SW480 (cell line): ENCODE results near the gene NPLOC4.

Experiments used
- DNase-seq: peaks from one replicate; pipeline ENCODE4 v3.0.0-alpha.2; 2016; ENCODE audit warnings: low spot score

NPLOC4 gene

DNA sequence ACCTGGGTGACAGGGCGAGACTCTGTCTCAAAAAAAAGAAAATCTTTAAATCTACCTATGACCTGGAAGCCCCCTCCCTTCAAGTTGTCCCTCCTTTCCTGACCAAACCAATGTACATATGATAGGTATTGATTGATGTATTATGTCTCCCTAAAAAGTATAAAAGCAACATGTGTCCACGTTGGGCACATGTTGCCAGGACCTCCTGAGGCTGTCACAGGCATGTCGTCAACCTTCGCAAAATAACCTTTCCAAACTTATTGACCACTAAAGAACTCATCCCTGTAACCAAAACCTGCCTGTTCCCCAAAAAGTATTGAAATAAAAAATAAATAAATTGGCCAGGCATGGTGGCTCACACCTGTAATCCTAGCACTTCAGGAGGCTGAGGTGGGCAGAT is 25.1 kb upstream of the NPLOC4 start:
- DNase-seq, result no peak

DNA sequence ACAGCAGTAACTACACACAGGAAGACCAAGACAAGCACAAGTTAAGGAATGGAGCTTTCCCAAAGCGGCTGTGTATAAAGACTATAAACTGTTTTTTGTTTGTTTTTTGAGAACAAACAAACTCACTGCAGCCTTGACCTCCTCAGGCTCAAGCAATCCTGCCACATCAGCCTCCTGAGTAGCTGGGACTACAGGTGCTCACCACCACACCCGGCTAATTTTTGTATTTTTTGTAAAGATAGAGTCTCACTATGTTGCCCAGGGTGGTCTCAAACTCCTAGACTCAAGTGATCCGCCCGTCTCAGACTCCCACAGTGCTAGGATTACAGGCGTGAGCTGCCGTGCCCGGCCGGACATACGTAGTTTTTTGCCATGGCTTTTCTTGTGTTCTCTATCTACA is 23.5 kb upstream of the NPLOC4 start:
- DNase-seq, result no peak

DNA sequence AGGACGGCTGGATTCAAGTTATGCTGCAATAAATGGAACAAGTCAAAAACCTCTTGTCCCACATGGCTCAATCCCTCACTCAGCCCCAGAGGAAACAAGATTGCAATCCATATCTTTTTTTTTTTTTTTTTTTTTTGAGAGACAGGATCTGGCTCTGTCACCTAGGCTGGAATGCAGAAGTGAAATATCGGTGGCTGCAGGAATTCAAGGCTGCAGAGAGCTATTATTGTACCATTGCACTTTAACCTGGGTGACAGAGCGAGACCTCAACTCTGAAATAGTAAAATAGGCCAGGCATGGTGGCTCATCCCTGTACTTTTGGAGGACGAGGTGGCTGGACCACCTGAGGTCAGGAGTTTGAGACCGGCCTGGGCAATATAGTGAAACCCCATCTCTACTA is 22.1 kb upstream of the NPLOC4 start:
- DNase-seq, result no peak

DNA sequence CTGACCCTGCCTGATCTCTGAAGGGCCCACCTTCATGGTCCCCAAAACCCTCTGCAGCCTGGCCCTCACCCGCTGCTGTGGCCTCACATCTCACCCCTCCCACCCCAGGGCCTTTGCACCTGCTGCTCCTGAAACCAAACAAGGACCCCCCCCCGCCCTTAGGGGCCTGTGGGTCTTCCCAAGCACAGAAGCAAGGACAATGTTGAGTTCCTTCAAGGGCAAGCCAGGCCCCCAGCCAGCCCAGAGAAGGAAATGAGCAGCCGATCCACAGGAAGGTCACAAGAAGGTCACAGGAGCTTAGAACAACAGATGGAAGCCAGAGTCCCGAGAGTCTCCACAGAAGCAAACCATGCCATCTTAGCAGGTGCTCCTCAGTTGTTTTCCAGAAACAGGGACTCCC is 19.9 kb upstream of the NPLOC4 start:
- DNase-seq, result no peak

DNA sequence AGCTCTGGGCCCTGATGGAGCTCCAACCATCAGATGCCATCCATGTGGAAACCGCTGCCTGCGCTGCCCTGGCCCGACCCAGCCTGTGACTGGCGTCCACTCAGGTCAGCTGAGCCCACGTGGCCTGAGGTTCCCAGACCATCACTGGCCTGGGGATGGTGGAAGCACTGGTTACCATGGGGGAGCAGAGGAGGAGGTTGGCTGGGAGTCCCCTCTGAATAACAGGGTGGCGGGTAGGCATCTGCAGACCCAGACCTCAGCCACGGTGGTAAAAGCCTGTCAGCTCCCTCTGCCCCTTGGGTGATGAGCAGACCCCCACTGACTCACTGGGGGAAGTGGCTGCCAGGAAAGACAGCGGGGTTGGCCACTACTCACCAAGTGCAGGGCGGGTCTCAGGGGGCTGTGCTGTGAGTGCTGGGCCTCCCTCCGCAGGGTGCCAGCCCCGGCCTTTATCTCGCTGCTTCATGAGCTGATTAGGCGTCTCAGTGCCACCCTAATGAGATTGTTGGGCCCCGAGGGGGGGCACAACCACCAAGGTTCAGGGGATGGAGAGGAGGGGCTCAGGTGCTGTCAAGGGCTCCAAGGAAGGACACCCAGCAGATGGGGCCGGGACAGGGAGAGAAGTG is 19.3 kb upstream of the NPLOC4 start, which contains the start of gene PDE6G:
TSS of gene PDE6G (minus strand) at position 425 of the 626 bp plus-strand sequence. CDS start 3,237 bp downstream, outside the sequence.
- DNase-seq, result no peak

DNA sequence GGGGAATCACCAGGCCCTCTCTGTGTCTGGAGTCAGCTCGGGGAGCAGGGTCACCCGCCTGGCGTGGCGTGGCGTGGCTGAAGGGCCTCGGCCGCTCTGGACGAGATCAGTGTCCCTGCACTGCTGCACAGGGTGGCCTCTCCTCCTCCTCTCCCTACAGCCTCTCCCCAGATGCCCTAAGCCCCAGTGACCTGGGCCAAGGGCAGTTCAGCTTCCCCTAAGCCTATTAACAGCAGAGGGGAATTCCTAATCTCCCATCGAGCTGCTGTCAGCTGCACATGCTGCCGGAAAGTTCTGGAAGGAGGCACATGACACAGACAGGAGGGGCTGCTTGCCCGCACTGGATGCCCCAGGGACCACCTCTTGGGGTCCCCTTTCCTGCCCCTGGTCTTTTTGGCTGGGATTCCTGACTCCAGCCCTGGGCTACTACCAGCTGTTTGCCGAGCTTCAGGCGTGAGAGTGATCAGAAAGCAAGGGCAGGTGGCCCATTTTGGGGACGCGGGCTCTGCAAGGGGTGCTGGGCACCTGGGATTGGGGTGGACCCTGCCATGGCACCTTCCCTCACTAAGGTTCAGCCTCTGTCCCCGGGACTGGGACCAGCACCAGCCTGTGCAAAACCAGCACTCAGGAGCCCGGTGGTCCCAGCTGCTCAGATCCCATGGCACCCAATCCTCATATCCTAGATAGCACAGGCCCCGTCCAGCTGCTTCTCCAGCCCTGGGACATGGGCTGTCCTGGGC is 18.6 kb upstream of the NPLOC4 start:
- DNase-seq, result no peak

DNA sequence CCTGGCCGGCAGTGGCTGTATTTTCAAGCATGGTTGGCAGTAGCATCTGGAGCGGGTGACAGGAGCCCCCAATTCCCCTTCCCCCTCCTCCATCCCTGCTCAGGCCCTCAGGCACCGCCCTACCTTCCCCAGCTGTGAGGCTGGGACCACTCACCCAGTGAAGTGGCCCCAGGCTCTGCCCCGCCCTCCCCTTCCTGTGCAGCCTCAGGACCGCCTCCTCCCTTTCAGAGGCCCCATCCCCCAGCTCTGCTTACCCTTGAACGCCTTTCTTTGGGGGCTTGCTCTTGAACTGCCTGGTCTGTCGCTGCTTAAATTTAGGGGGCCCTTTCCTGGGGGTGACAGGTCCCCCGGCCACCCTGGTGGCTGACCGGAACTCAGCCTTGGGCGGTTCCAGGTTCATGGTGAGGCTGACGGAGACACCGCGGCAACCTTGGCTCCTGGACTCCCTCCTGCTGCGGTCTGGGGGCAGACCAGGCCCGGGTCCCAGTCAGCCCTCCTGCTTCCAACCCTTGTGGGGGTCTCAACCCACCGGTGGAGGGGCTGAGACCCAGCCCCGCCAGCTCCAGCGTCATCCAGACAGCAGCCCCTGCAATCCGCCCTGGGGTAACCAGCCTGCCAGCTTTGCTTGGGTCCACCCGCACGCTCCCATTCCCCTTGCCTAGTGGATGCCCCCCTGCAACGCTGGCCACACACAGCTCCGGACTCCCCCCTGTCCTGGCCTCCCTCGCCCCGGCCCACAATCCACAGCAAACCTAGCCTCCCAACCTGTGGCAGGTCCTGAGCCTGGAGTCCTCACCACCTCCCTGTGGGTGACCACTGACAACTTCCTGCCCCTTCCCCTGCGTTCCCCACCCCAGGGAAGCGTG is 16.2 kb upstream of the NPLOC4 start:
- DNase-seq, result no peak

DNA sequence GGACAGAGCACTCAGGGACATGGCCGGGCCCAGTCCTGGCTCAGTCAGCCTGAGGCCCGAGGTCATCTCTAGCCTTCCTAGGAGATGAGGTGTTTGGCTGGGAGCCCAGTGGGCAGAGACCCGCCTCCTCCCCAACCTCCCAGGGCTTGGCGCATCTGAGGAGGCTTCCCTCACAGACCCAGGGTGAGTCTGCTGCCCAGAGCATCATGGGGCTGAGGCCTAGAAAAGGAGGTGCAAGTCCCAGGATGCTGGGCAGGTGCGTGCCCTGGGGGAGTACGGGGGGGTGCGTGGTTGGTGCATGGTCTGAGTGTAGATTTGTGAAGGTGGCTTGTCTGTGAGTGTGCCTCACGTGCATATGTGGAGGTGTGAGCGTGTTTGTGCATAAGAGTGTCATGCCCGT is 14.8 kb upstream of the NPLOC4 start:
- peak; percentile 20 for DNase-seq

DNA sequence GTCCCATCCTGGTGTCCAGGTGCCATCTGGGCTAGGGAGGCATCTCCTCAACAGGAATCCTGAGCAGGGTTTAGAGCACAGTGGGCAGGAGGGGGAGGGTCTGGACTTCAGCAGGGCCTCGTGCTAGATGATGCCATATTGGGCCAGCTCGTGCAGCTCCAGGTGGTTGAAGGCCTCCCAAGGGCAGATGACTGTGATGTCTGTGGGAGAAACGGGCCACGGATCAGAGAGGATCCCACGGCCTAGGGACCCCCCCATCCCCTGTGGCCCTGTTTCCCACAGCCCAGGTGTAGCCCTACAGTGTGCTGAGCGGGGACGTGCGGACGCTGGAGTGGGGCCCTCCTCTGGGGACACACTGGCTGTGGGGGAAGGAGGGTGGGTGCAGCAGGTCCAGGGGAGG is 14.0 kb upstream of the NPLOC4 start:
- DNase-seq, result no peak

DNA sequence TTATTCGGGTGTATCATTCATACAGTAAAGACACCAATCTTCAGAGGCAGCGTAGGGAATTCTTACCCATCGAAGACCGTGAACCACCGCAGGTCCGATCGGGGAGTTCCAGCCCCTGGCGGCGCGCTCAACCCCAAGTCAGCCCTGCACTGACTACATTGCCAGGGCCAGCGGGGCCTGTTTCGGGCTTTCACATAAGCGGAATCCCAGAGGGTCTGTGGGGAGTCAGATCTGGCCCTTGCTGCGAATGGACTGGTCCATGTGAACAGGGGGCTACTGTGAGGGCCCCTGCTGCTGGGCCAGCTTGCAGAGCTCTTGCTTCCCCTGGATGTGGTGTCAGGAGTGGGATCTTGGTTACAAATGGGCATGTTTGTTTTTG is 11.8 kb upstream of the NPLOC4 start:
- no peak for DNase-seq

DNA sequence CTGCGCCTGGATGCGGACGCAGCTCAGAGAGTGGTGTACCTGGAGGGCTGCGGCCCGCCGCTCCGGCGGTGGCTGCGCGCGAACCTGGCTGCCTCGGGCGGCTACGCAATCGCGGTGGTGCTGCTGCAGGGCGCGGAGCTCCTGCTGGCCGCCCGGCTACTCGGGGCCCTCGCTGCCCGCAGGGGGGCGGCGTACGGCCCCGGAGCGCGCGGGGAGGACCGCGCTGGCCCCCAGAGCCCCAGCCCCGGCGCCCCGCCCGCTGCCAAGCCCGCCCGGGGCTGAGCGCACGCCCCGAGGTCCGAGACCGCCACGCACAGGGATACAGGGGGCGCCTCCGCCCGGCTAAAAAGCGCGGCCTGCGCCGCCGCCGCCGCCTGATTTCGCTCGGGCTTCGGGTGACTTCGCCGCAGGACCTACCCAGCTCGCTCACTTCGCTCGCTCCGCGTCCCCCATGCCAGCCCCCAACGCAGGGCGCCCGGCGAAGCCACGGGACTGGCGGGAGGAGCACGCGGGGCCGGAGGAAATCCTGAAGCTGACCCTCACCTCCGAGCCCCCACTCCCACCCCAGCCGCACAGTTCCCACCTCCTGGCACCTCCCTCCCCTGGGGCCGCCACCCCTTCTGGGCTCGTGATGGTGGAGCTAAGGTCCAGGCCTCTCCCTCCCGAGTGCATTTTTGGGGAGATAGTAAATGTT is 11.2 kb upstream of the NPLOC4 start:
- no peak for DNase-seq

DNA sequence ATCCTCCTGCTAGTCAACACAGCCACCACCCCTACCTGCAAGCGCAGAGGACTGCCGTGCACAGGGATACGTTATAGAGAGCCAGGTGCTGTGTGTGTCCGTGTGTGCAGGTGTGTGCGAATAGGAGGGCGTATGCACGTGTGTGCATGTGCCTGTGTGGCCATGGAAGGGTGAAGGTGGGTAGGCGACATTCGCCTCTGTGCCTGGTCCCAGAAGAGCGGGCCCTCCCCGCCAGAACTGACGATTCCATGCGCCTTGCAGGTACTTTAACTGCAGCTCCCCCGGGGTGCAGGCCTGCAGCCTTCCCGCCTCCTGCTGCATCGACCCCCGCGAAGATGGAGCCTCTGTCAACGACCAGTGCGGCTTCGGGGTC is 10.7 kb upstream of the NPLOC4 start:
- no peak for DNase-seq

DNA sequence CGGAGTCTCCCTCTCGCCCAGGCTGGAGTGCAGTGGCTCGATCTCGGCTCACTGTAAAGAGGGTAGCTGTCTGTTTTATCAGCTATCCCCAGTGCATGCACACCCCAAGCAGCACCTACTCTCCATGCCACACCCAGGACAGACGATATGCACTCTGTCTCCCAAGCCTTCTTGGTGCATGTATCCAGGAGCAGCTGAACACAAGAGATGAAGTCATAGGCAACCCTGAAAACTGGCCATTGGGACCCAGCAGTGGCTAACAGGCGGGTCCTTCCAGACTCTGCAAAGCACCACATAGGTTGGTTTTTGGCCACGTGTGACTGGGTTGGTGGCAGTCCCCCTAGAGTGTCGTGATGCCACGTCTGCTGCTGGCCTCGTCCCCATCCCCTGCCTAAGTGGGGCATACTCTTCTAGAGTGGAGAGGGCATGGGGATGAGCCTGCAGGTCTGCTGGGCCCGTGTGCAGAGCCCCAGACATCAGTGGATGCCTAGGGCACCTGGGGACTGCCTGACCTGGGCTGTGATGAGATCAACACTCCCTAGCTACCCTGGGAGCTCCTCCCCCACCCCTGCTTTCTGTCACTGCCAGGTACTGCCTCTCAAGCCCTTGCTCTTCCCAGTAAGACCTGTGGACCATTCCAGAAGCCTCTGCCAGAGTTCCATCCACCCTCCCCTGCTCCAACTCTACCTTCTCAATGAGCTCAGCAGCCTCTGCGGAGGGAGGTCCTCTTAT is 10.1 kb upstream of the NPLOC4 start:
- no peak for DNase-seq

DNA sequence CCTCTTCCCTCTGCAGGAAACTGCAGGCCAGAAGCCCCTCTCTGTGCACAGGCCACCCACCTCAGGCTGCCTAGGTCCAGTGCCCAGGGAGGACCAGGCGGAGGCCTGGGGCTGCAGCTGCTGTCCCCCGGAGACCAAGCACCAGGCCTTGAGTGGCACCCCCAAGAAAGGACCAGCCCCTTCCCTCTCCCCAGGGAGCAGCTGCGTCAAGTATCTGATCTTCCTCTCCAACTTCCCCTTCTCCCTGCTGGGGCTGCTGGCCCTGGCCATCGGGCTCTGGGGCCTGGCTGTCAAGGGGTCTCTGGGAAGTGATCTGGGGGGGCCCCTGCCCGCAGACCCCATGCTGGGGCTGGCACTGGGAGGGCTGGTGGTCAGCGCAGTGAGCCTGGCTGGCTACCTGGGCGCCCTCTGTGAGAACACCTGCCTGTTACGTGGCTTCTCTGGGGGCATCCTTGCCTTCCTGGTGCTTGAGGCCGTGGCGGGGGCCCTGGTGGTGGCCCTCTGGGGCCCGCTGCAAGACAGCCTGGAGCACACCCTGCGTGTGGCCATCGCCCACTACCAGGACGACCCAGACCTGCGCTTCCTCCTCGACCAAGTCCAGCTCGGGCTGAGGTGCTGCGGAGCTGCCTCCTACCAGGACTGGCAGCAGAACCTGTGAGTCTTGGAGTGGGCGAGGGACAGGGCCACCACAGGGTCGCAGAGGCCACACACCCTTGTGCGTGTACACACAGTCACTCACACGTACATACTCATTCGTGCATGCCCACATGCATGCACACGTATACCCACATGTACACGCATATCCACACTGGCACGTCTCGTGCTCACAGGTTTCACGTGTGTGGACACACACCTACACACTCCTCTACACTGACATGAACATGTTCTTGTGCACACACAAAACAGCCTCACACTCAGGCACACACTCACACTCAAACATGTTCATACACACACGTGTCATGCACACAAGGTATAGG is 8.4 kb upstream of the NPLOC4 start:
- DNase-seq, result no peak

DNA sequence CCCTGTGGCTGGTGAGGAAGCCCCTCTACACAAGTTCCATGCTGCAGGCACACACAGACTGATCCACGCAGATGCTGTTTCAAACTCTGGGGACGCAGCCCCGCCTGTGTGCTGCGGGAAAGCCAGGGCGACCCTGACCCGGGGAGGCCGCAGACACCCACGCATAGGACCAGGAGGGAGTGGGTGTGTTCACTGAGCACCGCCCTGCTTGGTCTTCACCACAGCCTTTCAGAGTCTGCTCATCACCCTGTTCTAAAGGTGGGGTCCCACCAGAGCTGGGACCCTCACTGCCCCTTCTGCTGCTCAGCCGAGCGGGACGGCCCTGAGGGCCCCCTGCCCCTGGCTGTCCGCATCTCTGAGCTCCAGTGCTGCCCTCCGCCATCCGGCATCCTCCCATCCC is 7.6 kb upstream of the NPLOC4 start:
- no peak for DNase-seq

DNA sequence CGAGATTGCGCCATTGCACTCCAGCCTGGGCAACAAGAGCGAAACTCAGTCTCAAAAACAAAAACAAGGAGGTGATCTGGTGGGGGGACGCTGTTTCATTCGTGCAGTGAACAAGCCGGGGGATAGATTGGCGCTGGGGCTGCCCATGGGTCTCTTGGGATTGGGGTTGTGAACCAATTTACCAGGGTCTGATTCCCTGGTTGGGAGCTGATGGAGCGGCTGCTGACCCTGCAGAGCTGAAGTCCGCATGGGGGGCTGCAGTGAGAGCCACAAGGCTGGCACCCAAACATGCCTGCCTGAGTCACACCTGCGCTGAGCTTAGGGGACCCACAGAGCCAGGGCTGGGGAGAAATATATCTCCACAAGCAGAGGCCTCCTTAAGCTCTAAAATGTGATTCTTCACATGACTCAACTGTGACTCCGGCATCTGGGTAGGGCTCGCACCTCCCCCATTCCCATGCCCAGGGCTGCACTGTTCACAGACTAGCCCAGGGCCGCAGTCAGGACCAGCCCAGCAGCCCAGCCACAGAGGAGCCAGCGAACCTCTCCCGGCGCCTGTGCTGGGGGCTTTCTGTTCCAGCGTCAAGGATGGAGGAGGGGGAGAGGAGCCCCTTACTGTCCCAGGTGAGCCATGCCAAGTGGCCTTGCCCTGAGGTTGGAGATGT is 5.0 kb upstream of the NPLOC4 start:
- DNase-seq, result no peak

DNA sequence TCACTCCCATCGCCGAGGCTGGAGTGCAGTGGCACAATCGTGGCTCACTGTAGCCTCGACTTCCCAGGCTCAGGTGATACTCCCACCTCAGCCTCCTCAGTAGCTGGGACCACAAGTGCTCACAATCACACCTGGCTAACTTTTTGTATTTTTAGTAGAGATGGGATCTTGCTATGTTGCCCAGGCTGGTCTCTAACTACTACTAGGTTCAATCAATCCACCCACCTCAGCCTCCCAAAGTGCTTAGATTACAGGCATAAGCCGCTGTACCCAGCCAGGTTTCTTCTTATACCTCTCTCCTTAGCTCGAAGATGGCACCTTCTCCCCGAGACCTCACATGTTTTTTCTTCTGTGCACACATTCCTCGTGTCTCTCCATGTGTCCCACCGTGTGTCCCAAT is 3.1 kb upstream of the NPLOC4 start:
- DNase-seq, result no peak

DNA sequence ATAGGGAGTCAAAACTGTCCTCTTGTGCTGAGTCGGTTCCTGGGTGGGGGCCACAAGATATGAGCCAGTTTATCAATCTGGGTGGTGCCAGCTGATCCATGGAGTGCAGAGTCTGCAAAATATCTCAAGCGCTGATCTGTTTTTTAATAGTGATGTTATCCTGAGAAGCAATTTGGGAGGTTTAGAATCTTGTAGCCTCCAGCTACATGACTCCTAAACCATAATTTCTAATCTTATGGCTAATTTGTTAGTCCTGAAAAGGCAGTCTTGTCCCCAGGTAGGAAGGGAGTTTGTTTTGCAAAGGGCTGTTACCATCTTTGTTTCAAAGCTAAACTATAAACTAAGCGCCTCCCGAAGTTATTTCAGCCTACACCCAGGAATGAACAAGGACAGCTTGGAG is 1.8 kb upstream of the NPLOC4 start:
- no peak for DNase-seq

DNA sequence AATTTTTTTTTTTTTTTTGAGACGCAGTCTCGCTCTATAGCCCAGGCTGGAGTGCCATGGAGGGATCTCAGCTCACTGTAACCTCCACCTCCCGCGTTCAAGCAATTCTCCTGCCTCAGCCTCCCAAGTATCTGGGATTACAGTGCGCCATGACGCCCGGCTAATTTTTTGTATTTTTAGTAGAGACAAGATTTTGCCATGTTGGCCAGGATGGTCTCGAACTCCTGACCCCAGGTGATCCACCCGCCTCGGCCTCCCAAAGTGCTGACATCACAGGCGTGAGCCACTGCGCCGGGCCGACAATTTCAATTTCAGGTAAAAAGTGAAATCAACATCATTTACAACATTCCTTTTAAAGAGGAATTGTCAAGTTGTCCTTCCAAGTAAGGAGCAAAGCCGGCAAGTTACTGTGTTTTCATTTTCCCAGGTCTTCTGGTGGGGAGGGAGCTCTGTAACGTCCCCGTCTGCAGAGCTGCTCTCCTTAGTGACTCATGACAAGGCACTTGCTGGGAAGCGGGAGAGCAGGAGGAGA is 873 bp downstream of the NPLOC4 start:
- DNase-seq, result no peak

DNA sequence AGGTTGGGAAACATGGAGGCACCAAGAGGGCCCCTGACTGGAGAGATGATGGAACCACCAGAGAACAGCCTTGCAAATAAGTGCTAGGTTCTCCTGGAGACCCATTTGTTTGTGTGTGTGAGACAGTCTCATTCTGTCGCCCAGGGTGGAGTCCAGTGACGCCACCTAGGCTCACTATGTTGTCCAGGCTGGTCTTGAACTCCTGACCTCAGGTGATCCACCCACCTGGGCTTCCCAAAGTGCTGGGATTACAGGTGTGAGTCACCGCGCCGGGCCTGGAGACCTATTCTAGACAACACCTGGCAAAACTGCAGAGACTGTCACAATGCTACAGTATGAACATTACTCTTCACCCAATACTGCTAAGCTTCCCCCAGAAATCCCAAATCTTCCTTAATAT is 1.5 kb downstream of the NPLOC4 start:
- DNase-seq, result no peak
